AG04449 (cell line): ENCODE results near the gene TOR3A.
A peak's percentile ranks its signal among the peaks of the same experiment; 100 is the strongest.

Experiments used
- CTCF ChIA-PET: fragments of 350-600 bp; formaldehyde crosslinking; extraction: SDS; loops from one replicate; lab custom pipeline; 2021; ENCODE audit warnings: antibody characterized with exemption; lab: Yijun Ruan, JAX
- POLR2A ChIA-PET: fragments of 400-600, 350-600 bp; formaldehyde crosslinking; extraction: SDS; loops from one replicate; lab custom pipeline; 2020; ENCODE audit warnings: antibody characterized with exemption, inconsistent platforms; lab: Yijun Ruan, JAX
- DNase-seq: peaks from one replicate; pipeline ENCODE4 v3.0.0-alpha.2; 2010; ENCODE audit warnings: low read depth, low spot score
- H3K4me3 ChIP-seq: 2 replicates; pipeline ENCODE4 v1.5.1; 2011; ENCODE audit warnings: low read depth, mild to moderate bottlenecking, control low read depth, low read length
- CTCF ChIP-seq: IDR thresholded peaks from one replicate; pipeline ENCODE4 v1.5.1; 2011; ENCODE audit warnings: mild to moderate bottlenecking, moderate library complexity, low read length, control low read depth, inconsistent platforms; ENCODE audit not compliant: insufficient read depth; ENCODE audit errors: missing control alignments

The TOR3A gene

DNA sequence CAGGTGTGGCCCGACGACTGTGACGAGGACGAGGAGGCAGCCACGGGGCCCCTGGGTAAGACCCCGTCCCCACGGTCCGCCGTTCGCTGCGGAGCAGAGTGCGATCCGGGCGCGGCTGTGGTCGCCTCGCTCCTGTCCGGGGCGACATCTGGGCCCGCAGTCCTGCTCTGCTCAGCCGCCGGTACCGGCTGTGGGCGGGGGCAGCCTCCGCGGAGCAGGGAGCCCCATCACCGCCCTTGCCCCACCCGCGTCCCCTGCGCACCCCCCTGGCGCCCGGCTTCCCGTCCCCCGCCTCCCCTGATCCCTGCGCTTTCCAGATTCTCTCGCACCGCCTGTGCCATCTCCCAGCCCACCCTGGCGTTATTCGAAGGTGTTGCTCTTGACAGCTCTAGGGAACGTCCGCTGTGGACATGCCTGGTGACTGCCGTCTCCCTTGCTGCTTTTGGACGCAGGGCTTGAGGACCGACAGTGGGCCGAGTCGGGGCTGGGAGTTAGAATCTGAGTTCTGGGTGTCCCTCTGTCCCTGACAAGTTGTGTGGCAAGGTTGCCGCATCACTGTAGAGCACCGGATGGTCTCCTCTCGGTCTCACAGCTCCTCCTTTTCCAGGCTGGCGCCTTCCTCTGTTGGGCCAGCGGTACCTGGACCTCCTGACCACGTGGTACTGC is 596 bp downstream of the TOR3A start:
- peak overlapping the region; percentile 86 for H3K4me3 ChIP-seq
- ChIA-PET POLR2A (interaction anchor here (1.0 to 1.7 kb wide), 4 partner anchors 24 to 211 kb away, joined by 3 to 7 read pairs (median 4); partner anchors contain the start of gene SOAT1), CTCF (interaction anchor here (1.7 to 7.4 kb wide), 3 partner anchors 111 to 550 kb away, joined by 5 to 76 read pairs (median 6); no protein-coding TSS in a partner anchor)
- no peak for TF ChIP-seq CTCF
- no peak for DNase-seq

GRCh38 chr1:179082999-179083335 is 1.1 kb downstream of the TOR3A start:
- TF ChIP-seq CTCF = no peak
- POLR2A ChIA-PET = interaction anchor here (1.1 to 1.7 kb wide), 3 partner anchors 45 to 211 kb away, joined by 3 to 7 read pairs (median 5); partner anchors contain the start of gene SOAT1
- CTCF ChIA-PET = interaction anchor here (1.7 to 2.0 kb wide), 2 partner anchors 110 to 550 kb away, joined by 5 to 6 read pairs; no protein-coding TSS in a partner anchor
- no peak for DNase-seq
- H3K4me3 ChIP-seq = peak overlapping the region; percentile 86

- POLR2A ChIA-PET = no interaction called here
- DNase-seq = no peak
- CTCF ChIA-PET = interaction anchor here (0.9 to 2.0 kb wide), 3 partner anchors 11 to 551 kb away, joined by 3 to 6 read pairs (median 3); no protein-coding TSS in a partner anchor
- H3K4me3 ChIP-seq = no peak overlapping the region
- no peak for TF ChIP-seq CTCF
These were observed 1.7 kb downstream of the TOR3A start for GRCh38 chr1:179083533-179083932.

- ChIA-PET CTCF (interaction anchor here (1.2 to 2.0 kb wide), 2 partner anchors 9 to 283 kb away, joined by 4 to 5 read pairs; no protein-coding TSS in a partner anchor), POLR2A (interaction anchor here (1.0 kb wide), 1 partner anchor 40 kb away, joined by 3 read pairs; no protein-coding TSS in a partner anchor)
- TF ChIP-seq CTCF = no peak
- no peak for DNase-seq
- H3K4me3 ChIP-seq = no peak overlapping the region
These were observed 5.8 kb downstream of the TOR3A start for GRCh38 chr1:179087665-179088064.

DNA sequence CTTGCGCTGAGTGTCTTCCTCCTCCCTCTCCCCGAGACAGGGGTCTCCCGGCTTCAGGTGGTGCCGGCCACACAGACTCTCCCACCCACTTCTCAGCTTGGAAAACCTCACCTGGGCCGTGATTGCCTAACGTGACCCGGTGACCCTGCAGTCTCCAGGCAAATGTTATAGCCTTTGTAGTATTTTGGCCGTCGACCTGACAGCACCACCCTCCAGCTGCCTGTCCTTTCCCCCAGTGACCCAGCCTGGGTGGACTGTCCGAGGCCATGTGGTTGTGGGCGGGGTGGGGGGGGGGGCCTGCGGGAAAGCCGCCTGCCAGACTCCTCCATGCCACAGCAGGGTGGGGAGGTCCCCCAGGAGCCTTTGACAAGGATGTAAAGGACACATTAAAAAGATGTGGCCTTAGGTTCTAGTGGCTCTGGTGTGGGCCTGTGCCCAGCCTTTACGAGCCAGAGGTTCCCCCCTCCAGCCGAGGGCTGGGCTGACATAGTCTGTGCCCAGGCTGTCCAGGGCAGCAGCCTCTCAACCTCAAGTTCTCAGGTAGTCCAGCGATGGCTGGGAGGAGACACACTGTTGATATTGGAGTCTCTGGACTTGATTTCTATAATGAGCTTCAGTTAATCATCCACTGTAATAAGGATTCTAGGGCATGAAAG is 8.1 kb downstream of the TOR3A start:
- ChIA-PET POLR2A (no interaction called here), CTCF (interaction anchor here (1.0 to 1.7 kb wide), 4 partner anchors 31 to 276 kb away, joined by 3 to 6 read pairs (median 4); partner anchors contain the start of gene AXDND1)
- H3K4me3 ChIP-seq = no peak overlapping the region
- no peak for TF ChIP-seq CTCF
- DNase-seq = no peak

GRCh38 chr1:179090522-179090921 is 8.7 kb downstream of the TOR3A start:
- TF ChIP-seq CTCF = no peak
- ChIA-PET CTCF (interaction anchor here (0.8 to 1.7 kb wide), 5 partner anchors 12 to 275 kb away, joined by 3 to 6 read pairs (median 3); partner anchors contain the start of gene AXDND1), POLR2A (no interaction called here)
- DNase-seq = no peak
- no peak overlapping the region for H3K4me3 ChIP-seq
